GM21381 (cell line): ENCODE measurements around the gene NTRK1.

Experiments used
- ATAC-seq: cut with Tn5 transposase; IDR thresholded peaks from one replicate; pipeline ENCODE4 v1.9.1; 2021; ENCODE audit warnings: mild to moderate bottlenecking, moderate library complexity; ENCODE audit not compliant: unreplicated experiment

NTRK1 gene

GRCh38 chr1:156929596-156930238 is 69.1 kb downstream of the NTRK1 start:
- no peak for ATAC-seq

GRCh38 chr1:156930483-156930882 is 69.8 kb downstream of the NTRK1 start:
- no peak for ATAC-seq
